Upper lobe of left lung (tissue), 4 donors: ENCODE data around the gene CFAP74.

Experiments used
- CTCF ChIP-seq, 6 experiments: fragments of 450-650 bp in 4 of 6; fragments of 200-600 bp in 2 of 6; sonication (generic) in 2 of 6; IDR thresholded peaks; one replicate each; pipeline ENCODE4 v1.5.1; 2016 to 2019; ENCODE audit warnings: antibody characterized with exemption in 6 of 6
- EP300 ChIP-seq, 4 donors: sonication (generic); formaldehyde crosslinking; IDR thresholded peaks; one replicate each; pipeline ENCODE4 v1.5.1; 2017; ENCODE audit warnings: antibody characterized with exemption in 4 of 4, control low read depth in 2 of 4

GRCh38 chr1:1907098-1907736, 96.4 kb downstream of the CFAP74 start:
- TF ChIP-seq CTCF (IDR thresholded peaks at IDR 0.05): no peak
- TF ChIP-seq EP300 (IDR thresholded peaks at IDR 0.05): no peak
